GM21717 (cell line): Measurements from ENCODE around the gene POGZ.

Experiments used
- ATAC-seq: cut with Tn5 transposase; IDR thresholded peaks from one replicate; pipeline ENCODE4 v1.9.1; 2021; ENCODE audit warnings: mild to moderate bottlenecking, moderate library complexity; ENCODE audit not compliant: unreplicated experiment

The POGZ gene

GRCh38 chr1:151377150-151377884 lies 82.0 kb downstream of the POGZ start:
- no peak for ATAC-seq

GRCh38 chr1:151373196-151373595 lies 86.1 kb downstream of the POGZ start:
- ATAC-seq, result no peak

DNA sequence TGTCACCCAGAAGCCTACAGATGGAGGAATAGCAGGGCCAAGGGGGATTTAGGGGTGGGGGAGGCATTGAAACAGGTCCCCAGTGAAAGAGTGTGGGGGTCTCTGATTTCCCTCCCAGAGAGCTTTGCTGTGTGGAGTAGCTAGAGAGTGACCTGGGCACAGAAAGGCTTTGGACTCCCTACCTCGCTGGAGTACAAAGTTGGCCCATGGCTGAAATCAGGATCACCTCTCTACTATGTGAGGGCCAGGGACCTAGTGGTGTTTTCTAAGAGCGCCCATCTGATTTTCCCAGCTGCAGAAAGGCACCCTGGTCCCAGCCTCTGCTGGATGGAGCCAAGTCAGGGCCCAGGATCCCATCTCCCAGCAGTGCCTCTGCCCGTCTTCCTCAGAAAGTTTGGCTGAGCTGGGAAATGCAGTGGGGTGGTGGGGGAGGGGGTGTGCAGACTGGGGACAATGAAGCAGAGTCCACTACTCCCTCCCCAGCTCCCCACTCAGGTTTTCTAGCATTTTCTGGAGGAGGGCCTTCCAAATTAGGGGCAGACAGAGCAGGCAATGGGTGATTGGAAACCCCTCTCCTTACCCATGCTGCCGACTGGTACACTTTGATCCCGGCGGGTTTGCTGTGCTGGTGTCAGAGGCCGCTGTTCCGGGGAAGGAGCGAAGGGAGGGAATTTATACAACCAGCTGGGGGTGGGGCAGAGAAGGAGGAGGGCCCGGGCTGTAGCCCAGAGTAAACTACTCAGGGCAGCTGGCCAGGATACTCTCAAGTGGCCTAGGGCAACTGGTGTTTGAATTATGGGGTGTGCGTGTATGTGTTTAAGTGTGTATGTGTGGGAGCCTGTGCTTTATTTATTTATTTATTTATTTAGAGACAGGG lies 87.0 kb downstream of the POGZ start, which contains the start of gene SELENBP1:
SELENBP1 (minus strand) TSS at position 648 of the 877 bp plus-strand sequence; CDS start at position 584, 64 bp downstream.
- ATAC-seq, result no peak

DNA sequence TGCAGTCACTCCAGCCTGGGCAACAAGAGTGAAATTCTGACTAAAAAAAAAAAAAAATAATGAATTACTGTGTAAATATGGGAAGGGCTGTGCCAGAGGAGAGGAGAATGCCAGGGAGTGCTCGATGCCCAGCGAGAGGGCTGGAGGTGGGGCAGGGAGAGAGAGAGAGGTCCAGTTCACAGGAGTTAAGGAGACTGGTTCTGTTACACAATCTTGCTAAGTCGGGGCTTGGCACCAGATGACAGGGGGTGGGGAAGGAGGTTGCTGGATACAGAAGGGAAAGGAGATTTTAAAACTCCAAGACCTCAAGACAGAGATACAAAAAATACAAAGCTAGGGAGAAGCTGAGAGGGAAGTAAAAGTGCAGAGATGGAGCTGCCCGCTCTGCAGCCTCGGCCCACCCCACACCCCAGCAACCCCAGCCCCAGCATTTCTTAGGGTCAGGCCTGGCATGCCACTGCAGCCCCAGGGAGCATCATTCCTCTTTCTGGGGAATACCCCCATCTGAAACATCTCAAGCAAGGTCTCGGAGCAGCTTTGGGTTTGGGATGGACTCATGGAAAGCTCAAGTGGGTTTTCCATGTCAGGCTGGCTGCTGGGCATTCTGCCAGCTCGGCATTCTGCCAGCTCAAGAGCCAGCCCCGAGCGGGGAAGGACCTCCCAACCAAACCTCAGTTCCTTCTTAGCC lies 87.8 kb downstream of the POGZ start:
- no peak for ATAC-seq

DNA sequence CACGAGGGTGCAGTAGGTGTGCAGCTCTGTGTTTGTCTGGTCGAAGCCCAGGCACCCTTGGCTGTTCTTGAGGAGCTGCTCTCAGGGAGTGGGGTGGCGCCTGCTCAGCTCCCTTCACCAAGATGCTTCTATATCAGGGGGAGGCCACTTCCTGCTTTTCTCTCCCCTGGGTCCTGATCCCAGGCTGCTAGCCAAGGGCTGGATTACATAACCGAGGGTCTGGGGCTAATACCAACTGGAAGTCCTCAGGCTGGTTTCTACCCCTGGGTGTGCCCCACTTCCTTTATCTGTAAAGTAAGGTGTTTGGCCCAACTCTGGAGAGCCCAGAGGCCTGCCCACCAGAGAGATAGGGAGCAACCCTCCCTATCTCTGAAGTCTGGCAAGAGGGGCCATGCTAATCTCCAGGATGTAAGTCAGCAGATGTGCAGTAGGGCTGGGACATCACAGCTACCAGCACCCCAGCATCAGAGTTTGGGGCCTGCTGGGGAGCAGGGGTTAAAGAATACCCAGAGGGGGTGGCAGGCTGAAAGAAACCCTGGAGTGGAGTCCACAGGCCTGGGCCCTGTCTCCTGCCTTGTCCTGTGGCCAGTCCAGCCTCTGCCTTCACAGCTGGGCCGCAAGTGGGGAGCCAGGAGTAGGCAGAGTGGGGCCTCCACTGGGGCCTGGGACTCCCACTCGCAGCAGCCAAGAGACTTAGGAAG lies 88.9 kb downstream of the POGZ start:
- no peak for ATAC-seq

DNA sequence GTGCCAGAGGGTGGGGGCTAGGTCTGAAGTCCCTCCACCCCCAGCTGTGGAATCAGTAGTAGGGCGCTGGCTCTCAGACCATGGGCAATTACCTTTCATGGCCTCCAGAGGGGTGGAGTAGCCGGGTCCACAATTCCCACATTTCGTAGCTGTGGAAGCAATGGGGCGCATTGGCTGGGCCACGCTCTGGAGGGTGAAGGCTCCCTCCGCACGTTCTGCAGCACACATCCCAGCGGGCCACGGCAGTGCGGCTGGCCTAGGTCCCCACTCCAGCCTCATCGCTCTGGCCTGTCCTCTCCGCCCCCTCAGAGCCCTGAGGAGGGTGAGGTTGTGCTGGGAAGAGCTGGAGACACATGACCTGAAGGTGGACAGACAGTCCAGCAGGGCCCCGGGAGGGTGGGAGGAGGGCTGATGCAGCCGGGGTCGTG lies 89.7 kb downstream of the POGZ start:
- no peak for ATAC-seq

DNA sequence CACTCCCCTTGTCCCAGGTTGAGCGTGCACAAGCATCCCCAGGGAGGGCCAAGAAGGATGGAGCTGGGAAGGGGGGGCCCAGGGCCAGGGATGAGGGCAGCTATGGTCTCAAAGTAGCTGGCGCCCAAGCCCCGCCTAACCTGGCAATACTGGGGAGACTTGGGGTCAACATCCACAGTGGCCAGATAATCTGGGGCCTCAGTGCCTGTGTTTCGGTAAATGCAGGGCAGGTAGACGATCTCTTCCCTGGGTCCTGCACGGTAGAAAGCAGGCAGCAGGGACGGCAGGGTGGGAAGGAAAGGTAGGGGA lies 90.0 kb downstream of the POGZ start:
- ATAC-seq, result no peak

- ATAC-seq, result no peak
Measured at GRCh38 chr1:151368393-151369301, 90.6 kb downstream of the POGZ start.

DNA sequence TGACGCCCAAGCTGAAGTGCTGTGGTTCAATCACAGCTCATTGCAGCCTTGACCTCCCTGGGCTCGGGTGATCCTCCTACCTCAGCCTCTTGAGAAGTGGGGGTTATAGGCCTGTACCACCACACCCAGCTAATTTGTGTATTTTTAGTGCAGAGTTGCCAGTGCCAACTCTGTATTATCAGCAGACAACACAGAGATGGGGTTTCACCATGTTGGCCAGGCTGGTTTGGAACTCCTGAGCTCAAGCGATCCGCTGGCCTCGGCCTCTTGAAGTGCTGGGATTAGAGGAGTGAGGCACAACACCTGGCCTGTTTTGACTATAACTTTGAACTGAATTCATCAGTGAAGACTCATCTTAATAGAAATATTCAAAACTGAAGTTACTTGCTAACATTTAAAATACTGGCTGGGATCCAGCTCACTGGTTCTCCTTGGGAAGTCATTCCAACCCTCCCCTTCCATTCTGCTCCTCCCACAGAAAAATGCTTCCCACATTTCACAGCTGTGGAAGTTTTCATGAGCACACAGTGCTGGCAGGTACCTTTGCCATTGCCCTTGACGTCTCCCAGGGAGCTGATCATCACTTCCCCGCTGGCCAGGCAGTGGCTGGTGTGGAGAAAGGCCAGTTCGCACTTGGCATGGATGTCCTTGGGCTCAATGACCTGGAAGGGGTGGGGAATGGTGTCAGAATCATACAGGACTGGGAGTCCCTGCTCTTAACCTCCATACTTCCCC lies 91.5 kb downstream of the POGZ start:
- ATAC-seq, result no peak

GRCh38 chr1:151364996-151365395 lies 94.3 kb downstream of the POGZ start:
- ATAC-seq, result no peak

GRCh38 chr1:151362308-151363155 lies 96.8 kb downstream of the POGZ start:
- ATAC-seq, result no peak

DNA sequence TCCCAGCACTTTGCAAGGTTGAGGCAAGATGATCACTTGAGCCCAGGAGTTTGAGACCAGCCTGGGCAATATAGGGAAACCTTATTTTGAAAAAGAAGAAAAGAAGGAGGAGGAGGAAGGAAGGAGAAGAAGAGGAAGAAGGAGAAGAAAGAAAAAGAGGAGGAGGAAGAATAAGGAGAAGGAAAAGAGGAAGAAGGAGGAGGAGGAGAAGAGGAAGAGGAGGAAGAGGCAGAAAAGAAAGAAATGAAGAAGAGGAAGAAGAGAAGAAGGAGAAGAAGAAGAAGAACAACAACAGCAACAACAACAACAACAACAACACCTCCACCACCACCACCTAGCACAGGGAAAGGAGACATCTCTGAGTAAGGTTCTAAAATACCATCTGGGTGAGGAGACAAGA lies 97.4 kb downstream of the POGZ start:
- no peak for ATAC-seq

DNA sequence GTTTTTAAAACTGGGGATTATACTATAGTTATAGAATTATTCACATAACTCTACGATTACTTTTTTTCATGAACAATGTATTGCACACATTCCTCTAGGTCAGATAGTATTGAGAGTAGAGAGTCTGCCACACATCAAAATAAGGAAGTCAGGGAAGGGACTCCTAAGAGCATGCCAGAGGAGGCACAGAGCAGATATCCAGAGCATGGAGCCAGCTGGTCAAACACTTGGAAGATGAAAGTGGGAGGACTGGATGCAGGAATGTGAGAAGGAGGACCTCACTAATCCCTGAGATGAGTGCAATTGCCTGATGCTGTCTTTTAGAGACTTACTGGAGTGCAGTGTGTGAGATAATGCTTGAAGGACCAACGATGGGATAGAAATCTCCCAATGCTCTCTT lies 102.6 kb downstream of the POGZ start:
- ATAC-seq, result no peak
